GM18858 (cell line): ENCODE data around the gene SEMA3C.

Experiments used
- ATAC-seq: cut with Tn5 transposase; IDR thresholded peaks from one replicate; pipeline ENCODE4 v1.9.1; 2021; ENCODE audit not compliant: unreplicated experiment

Gene SEMA3C

DNA sequence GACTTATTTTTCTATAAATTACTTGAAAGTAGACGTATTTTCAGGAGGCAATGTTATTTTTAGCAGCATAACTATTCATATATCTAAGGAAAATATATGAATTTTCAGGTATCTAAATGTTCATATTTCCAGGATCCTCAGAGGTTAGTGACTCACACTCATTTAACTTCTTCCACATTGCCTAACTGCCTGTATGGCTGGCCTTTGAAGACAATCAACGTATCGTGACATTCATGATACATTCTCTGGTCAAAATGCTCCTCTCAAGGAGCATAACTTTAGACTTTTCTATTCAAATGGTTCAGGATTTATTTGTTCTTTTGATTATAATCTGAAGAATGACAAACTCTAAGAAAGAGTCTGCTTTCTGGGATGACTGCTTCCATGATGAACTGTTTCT lies 89.3 kb downstream of the SEMA3C start:
- no peak for ATAC-seq

DNA sequence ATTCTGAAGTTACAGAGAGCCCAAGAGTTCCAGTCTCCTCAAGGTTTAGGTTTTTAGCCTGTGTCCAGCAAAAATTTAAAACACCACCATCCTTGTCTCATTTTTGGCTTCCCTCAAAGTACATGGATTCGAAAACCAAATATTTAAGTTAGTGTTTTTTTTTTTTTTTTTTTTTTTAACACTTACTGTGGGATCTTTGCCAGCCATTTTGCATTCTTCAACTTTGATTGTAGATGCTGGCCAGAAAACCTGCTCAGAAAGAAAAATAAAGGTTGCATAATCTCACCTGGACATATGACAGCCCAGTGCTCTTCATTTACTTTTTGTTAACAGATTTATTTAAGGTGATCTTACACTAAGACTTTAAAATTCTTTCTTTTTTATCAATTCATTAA lies 91.6 kb downstream of the SEMA3C start:
- ATAC-seq, result no peak

DNA sequence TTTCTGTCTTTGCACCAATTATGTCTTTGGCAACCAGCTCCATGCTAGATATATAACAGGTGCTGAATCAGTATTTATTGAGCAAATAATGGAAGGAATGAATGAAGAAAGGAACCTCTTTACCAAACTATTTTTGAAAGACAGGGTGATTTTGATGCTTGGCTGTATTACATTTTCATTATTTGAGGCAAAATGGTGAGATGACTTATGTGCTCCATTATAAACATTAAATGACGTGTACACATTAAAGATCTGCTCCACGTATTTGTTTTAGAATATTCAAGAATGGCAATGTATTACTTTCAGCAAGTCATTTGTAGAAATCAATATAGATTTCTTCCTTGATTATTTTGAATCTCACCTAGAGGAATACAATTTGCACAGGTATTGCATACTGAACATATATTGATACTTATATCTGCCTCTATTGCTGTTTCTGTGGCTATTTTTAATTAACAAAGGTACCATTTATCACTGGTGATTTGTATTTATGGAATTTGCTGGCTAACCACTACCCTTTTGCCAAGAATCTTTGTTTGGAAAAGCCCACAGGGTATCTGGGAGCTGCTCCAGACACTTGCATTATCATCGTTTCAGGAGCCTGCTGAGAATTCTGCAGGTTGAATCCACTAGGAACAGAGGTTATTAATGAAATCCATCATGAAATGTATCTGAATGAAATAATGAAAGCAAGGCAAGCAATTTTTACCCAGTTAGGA lies 92.2 kb downstream of the SEMA3C start:
- no peak for ATAC-seq

DNA sequence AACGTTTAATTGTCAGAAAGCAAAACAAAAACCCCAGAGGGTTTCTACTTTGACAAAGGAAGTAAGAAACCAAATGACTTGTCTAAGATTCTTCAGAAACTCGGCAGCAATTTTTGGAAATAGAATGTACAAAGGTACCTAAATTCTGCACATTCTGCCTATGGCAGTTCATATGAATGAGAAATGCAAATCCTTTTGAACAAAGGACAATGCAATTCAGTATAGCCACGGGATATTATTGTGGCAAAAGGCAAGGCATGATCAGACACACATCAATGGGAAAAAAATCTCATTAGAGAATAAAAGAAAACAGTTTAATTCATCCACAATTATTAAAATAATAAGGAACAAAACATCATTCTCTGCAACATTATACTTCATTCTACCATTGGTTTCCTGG lies 93.4 kb downstream of the SEMA3C start:
- no peak for ATAC-seq

- ATAC-seq, result no peak
Observed at GRCh38 chr7:80824253-80824652, 94.6 kb downstream of the SEMA3C start.

GRCh38 chr7:80823057-80823456 lies 95.8 kb downstream of the SEMA3C start:
- no peak for ATAC-seq

DNA sequence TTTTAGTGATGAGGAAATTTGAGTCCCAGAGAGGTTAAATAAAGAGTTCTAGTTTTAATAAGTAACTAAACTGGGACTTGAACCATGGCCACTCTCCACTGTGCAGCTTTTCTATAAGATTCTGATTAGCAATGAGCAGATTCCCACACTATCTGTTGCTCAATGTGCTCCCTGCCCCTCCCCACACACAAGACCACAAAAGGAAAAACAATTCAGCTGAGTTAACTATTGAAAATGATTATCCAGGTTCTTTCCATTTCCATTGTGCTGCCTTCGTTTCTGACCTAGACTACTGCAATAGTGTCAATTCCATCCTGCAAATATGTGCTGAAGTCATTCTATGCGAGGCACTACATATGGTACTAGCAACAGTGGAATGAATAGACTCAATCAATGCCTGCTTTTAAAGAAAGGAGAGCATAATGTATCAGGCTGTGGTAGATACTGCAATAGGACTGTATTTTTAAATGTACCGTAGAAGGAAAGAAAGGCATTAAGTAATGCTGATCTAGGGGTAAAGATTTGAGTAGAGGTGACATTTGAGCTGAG lies 97.0 kb downstream of the SEMA3C start:
- ATAC-seq, result no peak

GRCh38 chr7:80819503-80819902 lies 99.3 kb downstream of the SEMA3C start:
- ATAC-seq, result no peak

GRCh38 chr7:80818181-80818580 lies 100.7 kb downstream of the SEMA3C start:
- no peak for ATAC-seq

GRCh38 chr7:80816806-80817205 lies 102.0 kb downstream of the SEMA3C start:
- no peak for ATAC-seq

GRCh38 chr7:80815733-80816132 lies 103.1 kb downstream of the SEMA3C start:
- ATAC-seq, result no peak

- ATAC-seq, result no peak
Observed at GRCh38 chr7:80809545-80809944, 109.3 kb downstream of the SEMA3C start.

DNA sequence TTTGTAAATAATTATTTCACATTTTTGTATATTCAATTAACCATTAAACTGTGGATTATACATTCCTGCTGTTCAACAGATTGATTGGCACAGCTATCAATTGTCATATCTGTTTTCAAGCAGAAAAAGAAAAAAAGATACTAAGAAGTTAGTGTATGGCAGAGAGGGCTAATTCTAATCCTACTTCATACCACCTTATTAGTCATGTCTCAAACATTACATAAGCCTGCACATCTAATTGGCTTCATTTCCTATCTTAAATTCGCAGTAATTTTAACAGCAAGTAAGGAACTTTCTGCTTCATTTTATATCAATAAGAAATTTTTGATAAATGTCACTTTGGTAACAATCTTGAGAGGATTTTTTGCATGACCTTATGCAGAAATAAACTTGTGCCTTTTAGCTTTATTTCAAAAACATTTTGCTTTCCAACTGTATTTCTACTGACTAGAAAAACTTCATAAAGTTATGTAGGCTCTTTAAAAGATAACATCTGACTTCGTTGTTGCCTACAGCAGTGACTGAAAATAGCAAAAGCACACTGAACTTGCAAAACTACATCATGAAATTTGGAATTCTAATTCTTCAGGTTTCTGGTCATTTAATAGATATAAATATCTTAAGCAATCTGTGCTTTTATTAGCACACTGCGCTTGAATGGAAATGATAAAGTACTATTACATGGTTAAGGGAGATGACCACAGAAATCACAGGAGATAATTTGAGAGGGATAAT lies 111.5 kb downstream of the SEMA3C start:
- ATAC-seq, result no peak

DNA sequence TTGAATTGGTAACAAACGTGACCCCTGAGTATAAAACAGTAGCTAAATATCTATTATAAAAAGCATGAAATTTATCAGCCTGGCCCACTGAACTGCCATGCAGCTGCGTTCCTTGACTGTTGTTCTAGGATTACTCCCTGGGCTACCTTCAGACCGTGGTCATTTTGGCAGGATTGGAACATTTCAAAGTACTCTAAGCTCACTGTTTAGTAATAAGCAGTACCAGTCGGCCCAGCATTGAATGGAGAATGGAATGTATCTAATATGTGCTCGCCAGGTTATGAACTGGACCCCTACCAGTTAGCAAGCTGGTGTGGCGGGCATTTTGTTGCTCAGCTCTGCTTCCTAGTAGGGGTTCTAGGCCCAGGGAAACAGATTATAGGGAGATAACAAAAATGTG lies 112.2 kb downstream of the SEMA3C start:
- ATAC-seq, result no peak

- no peak for ATAC-seq
Observed at GRCh38 chr7:80804589-80804988, 114.3 kb downstream of the SEMA3C start.

- ATAC-seq, result no peak
Observed at GRCh38 chr7:80802527-80802926, 116.3 kb downstream of the SEMA3C start.

GRCh38 chr7:80794631-80795573 lies 123.9 kb downstream of the SEMA3C start:
- no peak for ATAC-seq

GRCh38 chr7:80791509-80791929 lies 127.3 kb downstream of the SEMA3C start:
- no peak for ATAC-seq

DNA sequence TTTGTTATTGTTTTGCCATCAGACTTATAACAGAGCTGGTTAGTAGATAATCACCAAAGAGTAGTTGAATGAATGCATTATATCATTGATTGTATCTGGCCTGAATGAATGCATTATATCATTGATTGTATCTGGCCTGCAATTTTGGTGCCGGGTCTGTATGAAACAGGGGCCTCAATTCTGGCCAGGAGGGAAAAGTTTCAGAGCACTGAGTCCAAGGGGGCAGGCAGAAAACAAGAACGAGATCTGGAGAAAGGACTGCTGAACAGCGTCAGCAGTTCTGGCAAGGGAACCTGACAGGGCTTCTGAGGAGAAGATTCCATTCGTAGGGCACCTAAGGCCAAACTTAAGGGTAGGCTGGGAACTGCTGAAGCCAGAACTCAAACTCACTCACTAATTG lies 128.0 kb downstream of the SEMA3C start:
- no peak for ATAC-seq

- ATAC-seq, result no peak
Observed at GRCh38 chr7:80787721-80788120, 131.1 kb downstream of the SEMA3C start.

DNA sequence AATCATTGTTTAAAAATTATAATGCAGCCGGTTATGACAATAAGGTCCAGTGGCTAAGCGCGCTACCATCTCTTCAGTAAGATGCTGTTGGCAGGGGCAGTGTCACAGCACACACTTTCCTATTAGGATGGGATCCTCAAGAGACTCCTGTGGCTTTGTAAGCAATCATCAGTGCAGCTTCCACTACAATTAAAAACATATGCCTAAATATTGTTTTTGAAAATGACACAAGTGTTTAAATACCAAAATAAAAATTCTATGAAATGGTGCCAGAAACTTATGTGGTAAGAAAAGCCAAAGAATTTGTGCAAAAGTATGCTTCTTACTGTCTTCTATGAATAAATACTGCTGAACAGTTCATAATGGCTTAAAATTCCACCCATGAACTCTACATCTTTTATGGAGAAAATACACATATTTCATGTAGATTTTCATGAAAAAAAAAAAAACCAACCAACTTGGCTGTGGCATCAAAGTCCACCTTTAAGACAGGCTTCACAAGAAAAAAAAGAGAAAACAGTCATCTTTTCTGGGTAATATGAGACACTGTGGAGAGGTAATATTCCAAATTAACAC lies 132.8 kb downstream of the SEMA3C start:
- ATAC-seq, result no peak
